Stimulated activated CD4-positive, alpha-beta T cell treated with anti-CD3 and anti-CD28 coated beads, Interleukin-12 subunit alpha, Interleukin-12 subunit beta, amount 100 ng/mL, for 4 hours (primary cell): Measurements from ENCODE around the gene NSUN2.
A peak's percentile ranks its signal among the peaks of the same experiment; 100 is the strongest.
"Not testable (repeated sequence)": the region's sequence is repeated elsewhere in the genome, so short reads cannot be mapped to it uniquely, and the experiment has no call there.

Source experiments
- DNase-seq: peaks from one replicate; pipeline ENCODE4 v3.0.0-alpha.2; 2020

NSUN2 gene

GRCh38 chr5:6632888-6633468 is at the start of gene NSUN2, which contains the start of gene SRD5A1:
Gene NSUN2 (minus strand): TSS chr5:6633044. CDS start chr5:6632979, 65 bp downstream.
Gene SRD5A1 (plus strand): TSS chr5:6633440. CDS start chr5:6633577, 137 bp downstream.
- peak; percentile 92 for DNase-seq

- DNase-seq: no peak
Observed at GRCh38 chr5:6682239-6682638, 49.4 kb upstream of the NSUN2 start.

- DNase-seq: no peak
Observed at GRCh38 chr5:6681682-6682081, 48.8 kb upstream of the NSUN2 start.

GRCh38 chr5:6680922-6681321 is 48.1 kb upstream of the NSUN2 start:
- no peak for DNase-seq

DNA sequence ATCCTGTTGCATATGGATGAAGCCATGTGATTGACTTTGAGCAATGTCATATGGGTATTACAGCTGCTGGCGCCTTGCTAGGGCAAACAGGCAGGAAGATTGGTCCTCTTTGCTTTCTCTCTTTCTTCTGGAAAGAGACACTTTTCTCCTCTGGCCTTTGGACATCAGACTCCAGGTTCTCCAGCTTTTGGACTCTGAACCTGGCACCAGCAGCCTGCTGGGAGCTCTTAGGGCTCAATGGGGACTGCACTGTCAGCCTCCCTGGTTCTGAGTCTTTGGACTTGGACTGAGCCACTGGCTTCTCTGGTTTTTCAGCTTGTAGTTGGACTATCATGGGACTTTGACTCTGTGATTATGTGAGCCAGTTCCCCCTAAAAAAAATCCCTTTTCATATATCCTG is 45.5 kb upstream of the NSUN2 start:
- no peak for DNase-seq

DNA sequence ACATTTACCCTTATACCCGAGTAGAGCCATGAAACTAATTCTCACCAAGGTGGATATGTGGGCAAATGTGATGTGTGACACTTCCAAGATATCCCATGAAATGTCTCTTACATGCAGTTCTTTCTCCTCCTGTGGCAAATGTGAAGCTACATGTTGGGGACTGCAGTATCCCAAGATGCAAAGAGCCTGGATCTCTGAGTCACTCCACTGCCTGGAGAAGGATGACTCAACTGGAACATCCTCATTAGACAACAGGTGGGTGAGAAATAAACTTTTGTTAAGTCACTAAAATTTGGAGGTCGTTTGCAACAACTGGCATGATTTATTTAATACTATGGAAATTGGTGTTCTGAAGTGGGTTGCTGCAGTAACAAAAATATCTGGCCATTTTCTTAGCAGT is 43.9 kb upstream of the NSUN2 start:
- DNase-seq: no peak

DNA sequence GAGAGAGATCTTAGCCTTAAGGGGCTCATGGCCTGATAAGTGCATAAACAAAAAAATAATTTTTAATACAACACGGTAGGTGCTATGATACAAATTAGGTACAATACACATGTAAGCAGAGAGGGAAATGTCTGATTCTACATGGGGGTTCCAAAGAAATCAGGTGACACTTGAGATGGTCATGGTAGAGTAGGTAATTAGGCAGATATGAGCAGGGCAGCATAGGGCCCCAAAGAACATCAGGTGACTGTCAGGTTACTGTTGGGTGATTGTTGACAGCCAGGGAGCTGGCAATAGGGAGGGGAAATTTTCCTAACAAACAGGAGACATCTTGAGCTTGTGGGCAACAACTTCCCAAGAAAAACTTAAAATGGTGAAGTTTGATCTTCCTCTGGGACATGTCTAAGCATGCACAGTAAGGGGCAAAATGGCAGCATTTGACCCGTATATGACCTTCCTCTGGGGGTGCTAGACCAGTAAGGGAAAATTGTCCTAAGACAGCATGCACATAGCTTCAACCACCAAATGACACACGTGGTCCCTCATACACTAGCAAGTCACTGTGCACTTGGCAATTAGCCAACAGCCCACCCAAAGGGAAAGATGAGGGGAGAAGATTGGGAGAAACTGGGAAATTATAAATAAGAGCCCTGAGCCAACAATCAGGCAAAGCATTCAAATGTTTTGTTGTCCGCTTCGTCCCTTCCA is 43.1 kb upstream of the NSUN2 start:
- no peak for DNase-seq

DNA sequence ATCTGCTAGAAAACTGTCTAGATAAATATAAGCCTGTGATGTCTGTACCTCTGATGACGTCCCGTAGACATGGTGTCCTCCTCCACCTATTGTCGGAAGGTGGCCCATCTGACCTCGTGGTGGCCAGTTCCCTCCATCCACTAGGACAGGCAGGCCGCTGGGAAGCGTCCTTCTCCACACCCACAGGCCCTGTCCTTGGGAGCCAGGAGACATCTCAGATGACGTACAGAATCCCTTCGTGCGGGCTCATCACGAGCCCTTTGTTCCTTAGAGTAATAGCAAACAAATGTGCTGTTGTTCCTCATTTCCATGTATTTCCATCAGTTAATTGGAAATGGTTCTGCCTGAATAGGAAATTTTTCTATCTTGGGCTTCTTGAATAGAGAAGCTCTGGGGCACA is 42.0 kb upstream of the NSUN2 start:
- DNase-seq: no peak

GRCh38 chr5:6674421-6674820 is 41.6 kb upstream of the NSUN2 start:
- no peak for DNase-seq

DNA sequence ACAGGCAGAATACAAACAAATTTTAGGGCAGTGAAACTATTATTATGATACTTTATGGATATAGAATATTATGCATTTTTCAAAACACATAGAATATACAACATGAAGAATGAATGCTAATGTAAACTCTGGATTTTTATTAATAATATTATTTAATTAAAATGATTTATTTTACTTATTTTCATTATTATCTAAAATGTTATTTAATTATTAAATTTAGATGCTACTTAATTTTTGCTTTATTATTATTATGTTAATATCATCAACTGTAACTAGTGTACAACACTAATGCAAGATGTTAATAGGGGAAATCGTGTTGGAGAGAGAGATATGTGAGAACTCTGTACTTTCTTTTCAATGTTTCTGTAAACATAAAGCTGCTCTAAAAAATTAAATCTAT is 41.1 kb upstream of the NSUN2 start:
- no peak for DNase-seq

GRCh38 chr5:6673031-6673430 is 40.2 kb upstream of the NSUN2 start:
- no peak for DNase-seq

DNA sequence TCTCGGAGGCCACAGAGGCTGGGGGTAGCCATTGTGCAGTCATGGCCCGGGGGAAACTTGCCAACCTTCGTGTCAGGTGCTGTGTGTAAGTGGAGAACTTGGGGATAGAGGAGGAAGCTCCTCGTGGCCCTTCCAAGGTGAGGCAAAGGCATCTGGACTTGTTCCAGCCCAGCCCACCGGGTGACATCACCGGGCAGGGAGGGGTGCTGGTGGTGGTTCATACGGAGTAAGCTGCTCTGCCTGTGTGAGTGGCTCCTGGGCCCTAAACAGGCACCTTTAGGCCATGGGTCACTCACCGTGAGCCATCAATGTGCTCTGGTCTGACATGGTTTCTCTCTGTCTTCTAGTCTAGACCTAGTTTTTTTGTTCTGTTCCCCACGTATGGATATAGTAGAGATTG is 35.9 kb upstream of the NSUN2 start:
- not testable (repeated sequence) for DNase-seq

DNA sequence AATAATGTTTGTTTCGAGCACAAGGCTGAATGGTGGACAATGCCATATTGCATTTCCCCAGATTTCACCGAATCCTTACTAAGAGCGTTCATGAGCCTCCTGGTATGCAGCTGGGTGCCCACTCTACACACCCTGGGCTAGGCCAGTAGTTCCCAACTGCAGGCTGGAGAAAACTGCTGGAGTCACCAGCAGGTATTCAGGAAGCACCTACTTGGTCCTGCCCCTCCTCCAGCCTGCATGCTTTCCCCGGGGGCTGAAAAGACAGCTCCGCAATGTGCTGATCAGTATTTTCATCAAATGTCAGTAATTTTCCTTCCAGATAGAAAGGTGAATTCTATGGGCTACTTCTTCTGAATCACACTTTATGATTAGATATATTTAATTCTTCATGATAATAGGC is 34.8 kb upstream of the NSUN2 start:
- no peak for DNase-seq

DNA sequence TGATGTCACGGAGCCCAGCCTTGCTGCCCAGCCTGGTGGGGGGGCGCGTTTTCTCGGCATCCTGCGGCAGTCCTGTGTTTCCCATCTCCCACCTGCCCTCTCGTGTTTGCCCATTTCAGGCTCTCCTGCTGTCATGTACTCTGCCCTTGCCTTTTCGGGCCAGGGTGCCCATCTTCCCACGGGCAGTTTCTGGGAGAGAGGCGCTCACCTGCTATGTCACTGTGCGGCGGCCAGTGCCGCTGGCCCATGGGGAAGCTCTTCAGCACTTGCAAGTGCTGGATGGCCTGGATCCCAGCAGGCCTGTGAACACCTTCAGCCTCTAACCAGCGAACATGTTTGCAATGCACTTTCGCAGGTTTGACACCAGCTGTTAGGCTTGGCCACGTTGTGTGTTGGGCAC is 33.9 kb upstream of the NSUN2 start:
- DNase-seq: no peak

DNA sequence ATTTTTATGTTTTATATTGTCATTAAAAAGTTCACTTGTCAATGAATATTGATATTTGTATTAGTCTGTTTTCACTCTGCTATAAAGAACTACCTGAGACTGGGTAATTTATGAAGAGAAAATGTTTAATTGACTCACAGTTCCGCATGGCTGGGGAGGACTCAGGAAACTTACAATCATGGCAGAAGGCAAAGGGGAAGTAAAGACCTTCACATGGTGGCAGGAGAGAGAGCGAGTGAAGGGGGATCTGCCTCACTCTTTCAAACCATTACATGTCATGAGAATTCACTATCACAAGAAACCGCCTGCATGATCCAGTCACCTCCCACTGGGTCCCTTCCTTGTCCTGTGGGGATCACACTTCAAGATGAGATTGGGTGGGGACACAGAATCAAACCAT is 27.8 kb upstream of the NSUN2 start:
- DNase-seq: no peak

DNA sequence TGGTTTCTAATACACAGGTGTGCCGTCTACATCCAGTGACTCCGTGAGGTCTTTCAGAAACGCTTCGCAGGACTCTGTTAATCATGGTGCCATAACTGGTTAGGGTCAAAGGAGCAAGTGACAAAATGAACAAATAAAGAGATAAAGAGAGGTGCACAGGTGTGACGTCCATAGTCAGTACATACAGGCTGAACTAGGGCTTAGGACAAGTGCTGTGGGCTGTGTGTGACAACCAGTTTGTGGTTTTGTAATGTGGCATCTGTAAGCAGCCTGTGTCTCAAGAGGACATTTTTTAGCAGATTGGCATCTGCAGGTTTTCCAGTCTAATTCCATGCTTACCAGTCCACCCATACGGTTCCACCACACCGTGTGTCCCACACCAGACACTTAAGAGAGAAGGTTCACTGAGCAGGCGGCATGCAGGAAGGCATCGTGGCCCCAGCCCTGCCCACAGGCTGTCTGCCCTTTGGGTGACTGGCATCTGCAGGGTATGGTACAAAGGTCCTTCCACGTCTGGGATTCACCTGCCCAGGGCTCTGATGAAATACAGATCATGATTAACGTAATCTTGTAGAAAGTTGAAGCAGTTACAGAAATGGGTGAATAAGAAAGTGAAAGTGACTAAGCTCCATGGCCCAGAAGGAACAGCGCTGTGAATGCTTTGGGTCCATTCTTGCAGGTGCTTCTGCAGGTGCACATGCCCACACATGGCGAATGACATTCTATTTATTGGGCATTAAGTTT is 27.3 kb upstream of the NSUN2 start:
- no peak for DNase-seq

GRCh38 chr5:6656680-6657079 is 23.8 kb upstream of the NSUN2 start:
- DNase-seq: no peak

- DNase-seq: no peak
Observed at GRCh38 chr5:6655432-6655831, 22.6 kb upstream of the NSUN2 start.

- no peak for DNase-seq
Observed at GRCh38 chr5:6652025-6652424, 19.2 kb upstream of the NSUN2 start.

- no peak for DNase-seq
Observed at GRCh38 chr5:6649681-6650080, 16.8 kb upstream of the NSUN2 start.

DNA sequence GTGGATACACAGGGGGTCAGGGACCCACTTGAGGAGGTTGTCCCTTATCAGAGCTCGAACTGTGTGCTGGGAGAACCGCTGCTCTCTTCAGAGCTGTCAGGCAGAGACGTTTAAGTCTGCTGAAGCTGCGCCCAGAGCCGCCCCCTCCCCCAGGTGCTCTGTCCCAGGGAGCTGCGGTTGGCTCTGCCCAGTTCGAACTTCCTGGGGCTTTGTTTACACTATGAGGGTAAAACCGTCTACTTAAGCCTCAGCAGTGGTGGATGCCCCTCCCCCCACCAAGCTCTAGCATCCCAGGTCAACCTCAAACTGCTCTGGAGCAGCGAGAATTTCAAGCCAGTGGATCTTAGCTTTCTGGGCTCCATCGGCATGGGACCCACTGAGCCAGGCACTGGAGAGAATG is 16.3 kb upstream of the NSUN2 start:
- no peak for DNase-seq

DNA sequence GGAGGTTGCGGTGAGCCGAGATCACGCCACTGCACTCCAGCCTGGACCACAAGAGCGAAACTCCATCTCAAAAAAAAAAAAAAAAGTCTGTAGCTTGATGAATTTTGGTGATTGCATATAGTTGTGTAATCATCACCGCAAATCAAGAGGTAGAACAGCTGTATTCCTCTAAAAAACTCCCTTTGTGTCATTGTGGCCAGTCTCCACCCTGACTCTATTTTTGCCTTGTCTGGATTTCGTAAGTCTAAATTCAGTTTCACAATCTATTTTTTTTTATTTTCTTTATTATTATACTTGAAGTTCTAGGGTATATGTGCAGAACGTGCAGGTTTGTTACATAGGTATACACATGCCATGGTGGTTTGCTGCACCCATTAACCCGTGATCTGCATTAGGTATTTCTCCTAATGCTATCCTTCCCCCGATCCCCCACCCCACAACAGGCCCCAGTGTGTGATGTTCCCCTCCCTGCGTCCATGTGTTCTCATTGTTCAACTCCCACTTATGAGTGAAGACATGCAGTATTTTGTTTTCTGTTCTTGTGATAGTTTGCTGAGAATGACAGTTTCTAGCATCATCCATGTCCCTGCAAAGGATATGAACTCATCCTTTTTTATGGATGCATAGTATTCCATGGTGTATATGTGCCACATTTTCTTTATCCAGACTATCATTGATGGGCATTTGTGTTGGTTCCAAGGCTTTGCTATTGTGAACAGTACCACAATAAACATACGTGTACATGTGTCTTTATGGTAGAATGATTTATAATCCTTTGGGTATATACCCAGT is 12.9 kb upstream of the NSUN2 start:
- DNase-seq: not testable (repeated sequence)

DNA sequence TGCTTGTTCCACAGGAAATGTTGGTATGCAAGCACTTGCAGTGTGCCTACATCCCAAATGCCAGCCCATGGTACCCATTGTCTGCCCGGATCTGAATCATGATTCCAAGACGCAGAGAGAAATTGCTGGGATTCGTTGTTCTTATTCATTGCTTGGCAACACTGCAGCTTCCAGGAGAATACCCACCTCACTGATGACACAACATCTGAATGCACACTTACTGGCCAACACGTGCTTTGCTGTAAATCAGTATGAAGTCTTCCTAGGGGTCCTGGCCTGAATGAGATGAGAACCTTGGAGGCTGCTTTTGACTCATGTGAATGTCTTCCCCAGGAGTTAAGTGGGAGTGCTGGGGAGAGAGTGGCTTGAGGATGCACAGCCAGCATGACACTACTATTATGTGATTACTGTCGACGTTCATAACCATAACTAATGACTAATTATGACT is 12.0 kb upstream of the NSUN2 start:
- no peak for DNase-seq
